Measurements from ENCODE around the gene ANP32B.

- TF ChIP-seq EZH2phosphoT487 (IDR thresholded peaks at IDR 0.05; ENCODE audit: borderline replicate concordance, low read length) (no peak), EZH2 (IDR thresholded peaks at IDR 0.05; ENCODE audit: low read length, unreplicated experiment) (no peak)
Observed at GRCh38 chr9:98006127-98006796, 23.1 kb downstream of the ANP32B start.
